DOHH2 (cell line): ENCODE data around the gene CD244.
A peak's percentile ranks its signal among the peaks of the same experiment; 100 is the strongest.
"Not testable (repeated sequence)": the region's sequence is repeated elsewhere in the genome, so short reads cannot be mapped to it uniquely, and the experiment has no call there.

Source experiments
- H3F3A ChIP-seq: fragments of 200-600 bp; sonication (generic), shearing (Covaris generic); 2 replicates; pipeline ENCODE4 v1.6.0; 2016; ENCODE audit warnings: antibody characterized with exemption, mild to moderate bottlenecking; ENCODE audit not compliant: control insufficient read depth, insufficient read depth
- H3K27ac ChIP-seq: fragments of 200-600 bp; sonication (generic); 2 replicates; pipeline ENCODE4 v1.5.1; 2014; ENCODE audit warnings: low read depth, mild to moderate bottlenecking, low read length, moderate library complexity
- H3K27me3 ChIP-seq: fragments of 200-600 bp; sonication (generic); 2 replicates; pipeline ENCODE4 v1.6.1; 2014; ENCODE audit warnings: mild to moderate bottlenecking, low read length, mixed read lengths; ENCODE audit not compliant: control insufficient read depth
- H3K36me3 ChIP-seq: fragments of 200-600 bp; sonication (generic); 2 replicates; pipeline ENCODE4 v1.6.1; 2014; ENCODE audit warnings: mild to moderate bottlenecking, low read length, moderate library complexity, mixed read lengths; ENCODE audit not compliant: control insufficient read depth
- H3K4me1 ChIP-seq: fragments of 200-600 bp; sonication (generic); 2 replicates; pipeline ENCODE4 v1.6.1; 2014; ENCODE audit warnings: mild to moderate bottlenecking, low read length, mixed read lengths; ENCODE audit not compliant: control insufficient read depth
- H3K4me2 ChIP-seq: fragments of 200-600 bp; sonication (generic); 2 replicates; pipeline ENCODE4 v1.6.0; 2014; ENCODE audit warnings: mild to moderate bottlenecking, low read length, moderate library complexity
- H3K4me3 ChIP-seq: fragments of 200-600 bp; sonication (generic); 2 replicates; pipeline ENCODE4 v1.5.1; 2014; ENCODE audit warnings: mild to moderate bottlenecking, low read length, mixed read lengths
- H3K79me2 ChIP-seq: fragments of 200-600 bp; sonication (generic); 2 replicates; pipeline ENCODE4 v1.6.1; 2014; ENCODE audit warnings: mild to moderate bottlenecking, low read length, mixed read lengths; ENCODE audit not compliant: control insufficient read depth
- H3K9me2 ChIP-seq: fragments of 200-600 bp; sonication (generic); replicated peaks from 2 replicates; pipeline ENCODE4 v1.6.1; 2014; ENCODE audit warnings: mild to moderate bottlenecking, low read length, mixed read lengths; ENCODE audit not compliant: control insufficient read depth
- H3K9me3 ChIP-seq: fragments of 200-600 bp; sonication (generic); 2 replicates; pipeline ENCODE4 v1.6.1; 2014; ENCODE audit warnings: antibody characterized with exemption, low read length, mixed read lengths; ENCODE audit not compliant: control insufficient read depth, insufficient read depth
- H4K20me1 ChIP-seq: fragments of 200-600 bp; sonication (generic); 2 replicates; pipeline ENCODE4 v1.6.0; 2014; ENCODE audit warnings: low read depth, mild to moderate bottlenecking, antibody characterized with exemption, low read length, moderate library complexity; ENCODE audit not compliant: control insufficient read depth, insufficient read depth
- CTCF ChIP-seq: fragments of 200-600 bp; sonication (generic); IDR thresholded peaks from one replicate; pipeline ENCODE4 v1.5.1; 2014; ENCODE audit warnings: antibody characterized with exemption, mild to moderate bottlenecking, low read depth, low read length; ENCODE audit not compliant: poor library complexity, severe bottlenecking
- EZH2phosphoT487 ChIP-seq: fragments of 200-600 bp; sonication (generic); IDR thresholded peaks from 2 replicates; pipeline ENCODE4 v1.6.1; 2017; ENCODE audit warnings: borderline replicate concordance, mild to moderate bottlenecking, antibody characterized with exemption, low read length, moderate library complexity, mixed read lengths

Gene CD244

DNA sequence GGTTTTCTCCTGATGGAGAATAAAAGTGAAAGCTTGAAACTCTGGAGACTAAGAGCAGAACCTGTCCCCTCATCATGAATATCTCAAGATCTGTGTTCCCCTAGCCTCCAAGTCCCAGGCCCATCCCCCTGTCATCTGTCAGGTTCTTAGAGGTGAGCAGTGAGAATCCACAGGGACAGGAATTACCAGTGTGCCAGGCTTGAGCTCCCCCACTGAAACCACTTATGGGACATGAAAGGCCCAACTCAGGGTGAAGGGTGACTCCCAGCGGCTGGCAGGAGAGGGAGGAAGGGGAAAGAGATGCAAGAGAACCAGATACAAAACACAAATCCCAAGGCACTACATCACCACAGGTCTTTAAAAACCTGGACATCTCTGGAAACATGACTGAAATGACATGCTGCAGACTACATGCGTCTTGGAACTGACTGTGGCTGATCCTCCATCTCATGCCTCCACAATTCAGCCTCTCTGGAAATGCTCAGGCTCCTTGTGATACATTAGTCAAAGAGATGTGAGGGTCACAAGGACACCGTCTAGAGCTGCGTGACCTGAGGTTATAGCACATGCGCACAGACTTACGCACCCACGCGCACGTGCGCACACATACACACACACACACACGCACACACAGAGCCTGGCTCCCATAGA is 73.5 kb downstream of the CD244 start:
- Histone ChIP-seq H3K27me3 (no peaks in the 10 kb centered on the region), H3K9me3 (no peaks in the 10 kb centered on the region), H3K79me2 (no peaks in the 10 kb centered on the region), H3K27ac (no peak overlapping the region), H3F3A (no peaks in the 10 kb centered on the region), H3K4me3 (no peak overlapping the region), H3K4me1 (peaks cover 17% of the 10 kb centered on the region), H3K4me2 (peak overlapping the region; percentile 24), H3K9me2 (no peaks in the 10 kb centered on the region), H3K36me3 (no peaks in the 10 kb centered on the region), H4K20me1 (no peaks in the 10 kb centered on the region)
- TF ChIP-seq CTCF (no peak), EZH2phosphoT487 (no peak)

DNA sequence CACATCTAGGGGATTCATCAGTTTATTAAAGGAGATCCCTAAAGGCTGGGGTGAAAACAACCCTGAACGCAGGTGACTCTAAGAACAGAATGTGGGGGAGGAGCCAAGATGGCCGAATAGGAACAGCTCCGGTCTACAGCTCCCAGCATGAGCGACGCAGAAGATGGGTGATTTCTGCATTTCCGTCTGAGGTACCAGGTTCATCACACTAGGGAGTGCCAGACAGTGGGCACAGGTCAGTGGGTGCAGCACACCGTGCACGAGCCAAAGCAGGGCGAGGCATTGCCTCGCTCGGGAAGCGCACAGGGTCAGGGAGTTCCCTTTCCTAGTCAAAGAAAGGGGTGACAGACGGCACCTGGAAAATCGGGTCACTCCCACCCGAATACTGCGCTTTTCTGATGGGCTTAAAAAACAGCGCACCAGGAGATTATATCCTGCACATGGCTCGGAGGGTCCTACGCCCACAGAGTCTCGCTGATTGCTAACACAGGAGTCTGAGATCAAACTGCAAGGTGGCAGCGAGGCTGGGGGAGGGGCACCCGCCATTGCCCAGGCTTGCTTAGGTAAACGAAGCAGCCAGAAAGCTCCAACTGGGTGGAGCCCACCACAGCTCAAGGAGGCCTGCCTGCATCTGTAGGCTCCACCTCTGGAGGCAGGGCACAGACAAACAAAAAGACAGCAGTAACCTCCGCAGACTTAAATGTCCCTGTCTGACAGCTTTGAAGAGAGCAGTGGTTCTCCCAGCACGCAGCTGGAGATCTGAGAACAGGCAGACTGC is 79.5 kb downstream of the CD244 start:
- H3K4me1 ChIP-seq, H3K4me3 ChIP-seq, H3K4me2 ChIP-seq: not testable (repeated sequence)

GRCh38 chr1:160781914-160782689 is 80.6 kb downstream of the CD244 start:
- H3K9me3 ChIP-seq, result no peaks in the 10 kb centered on the region
- H3K4me2 ChIP-seq, result no peak overlapping the region
- H3K9me2 ChIP-seq, result no peaks in the 10 kb centered on the region
- H4K20me1 ChIP-seq, result no peaks in the 10 kb centered on the region
- no peaks in the 10 kb centered on the region for H3F3A ChIP-seq
- no peaks in the 10 kb centered on the region for H3K27me3 ChIP-seq
- no peaks in the 10 kb centered on the region for H3K36me3 ChIP-seq
- H3K4me3 ChIP-seq, result no peak overlapping the region
- TF ChIP-seq CTCF, result no peak
- TF ChIP-seq EZH2phosphoT487, result no peak
- H3K4me1 ChIP-seq, result peaks cover 4% of the 10 kb centered on the region
- H3K27ac ChIP-seq, result no peak overlapping the region
- no peaks in the 10 kb centered on the region for H3K79me2 ChIP-seq

More for the DNA sequence above, 79.5 kb downstream of the CD244 start:
- not testable (repeated sequence) for H3K27ac ChIP-seq, H3K36me3 ChIP-seq, H3K79me2 ChIP-seq, H3K9me2 ChIP-seq, H3K9me3 ChIP-seq, H3K27me3 ChIP-seq, H4K20me1 ChIP-seq, H3F3A ChIP-seq
